Hematopoietic multipotent progenitor cell treated with erythropoietin and hydrocortisone succinate and interleukin-3 and kit ligand, for 4 days (in vitro differentiated cells): ENCODE data around the gene TUBA1B.
"Not testable (repeated sequence)": the region's sequence is repeated elsewhere in the genome, so short reads cannot be mapped to it uniquely, and the experiment has no call there.

Source experiments
- DNase-seq: peaks from one replicate; pipeline ENCODE4 v3.0.0-alpha.2; 2015

The TUBA1B gene

GRCh38 chr12:49131051-49131893 lies at the start of gene TUBA1B:
Gene TUBA1B, minus strand, starts transcription at chr12:49131395. Its CDS starts 95 bp downstream, at chr12:49131300.
- DNase-seq: peak; percentile 96

DNA sequence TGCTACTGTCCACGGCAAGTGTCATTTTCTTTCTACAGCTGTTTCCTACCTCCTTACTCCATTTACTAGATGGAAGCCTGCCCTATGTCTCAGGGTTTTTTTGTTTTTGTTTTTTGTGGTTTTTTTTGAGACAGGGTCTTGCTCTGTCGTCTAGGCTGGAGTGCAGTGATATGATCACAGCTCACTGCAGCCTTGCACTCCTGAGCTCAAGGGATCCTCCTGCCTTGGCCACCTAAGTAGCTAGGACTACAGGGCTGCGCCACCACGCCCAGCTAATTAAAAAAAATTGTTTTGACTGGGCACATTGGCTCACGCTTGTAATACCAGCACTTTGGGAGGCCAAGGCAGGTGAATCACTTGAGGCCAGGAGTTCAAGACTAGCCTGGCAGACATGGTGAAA lies 43.0 kb upstream of the TUBA1B start:
- no peak for DNase-seq

GRCh38 chr12:49170924-49171323 lies 39.7 kb upstream of the TUBA1B start:
- DNase-seq: no peak

- DNase-seq: no peak
Observed at GRCh38 chr12:49165114-49165513, 33.9 kb upstream of the TUBA1B start.

- not testable (repeated sequence) for DNase-seq
Observed at GRCh38 chr12:49161901-49162300, 30.7 kb upstream of the TUBA1B start.

DNA sequence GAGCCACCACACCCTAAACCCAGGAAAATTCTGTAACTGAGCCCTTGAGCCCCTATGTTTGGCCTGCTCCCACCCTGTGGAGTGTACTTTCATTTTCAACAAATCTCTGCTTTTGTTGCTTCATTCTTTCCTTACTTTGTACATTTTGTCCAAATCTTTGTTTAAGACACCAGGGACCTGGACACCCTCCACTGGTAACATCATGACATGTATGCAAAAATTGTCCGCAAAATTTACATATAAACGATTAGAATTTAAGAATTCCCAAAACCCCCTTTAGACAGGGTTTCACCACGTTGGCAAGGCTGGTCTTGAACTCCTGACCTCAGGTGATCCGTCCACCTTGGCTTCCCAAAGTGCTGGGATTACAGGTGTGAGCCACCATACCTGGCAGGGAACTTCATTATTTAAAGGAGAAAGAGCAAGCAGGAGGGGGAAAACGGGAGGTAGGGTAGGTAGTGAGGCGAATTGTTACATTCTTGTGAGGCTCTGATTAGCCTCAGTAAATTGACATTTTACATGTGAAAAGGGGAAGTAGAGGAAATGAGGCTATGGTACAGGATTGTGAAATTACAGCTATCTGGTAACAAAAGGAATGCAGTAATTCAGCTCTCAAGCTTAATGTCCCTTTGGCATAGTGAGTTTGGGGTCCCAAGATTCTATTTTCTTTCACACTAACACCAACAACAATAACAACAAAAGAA lies 30.0 kb upstream of the TUBA1B start:
- peak; percentile 74 for DNase-seq

DNA sequence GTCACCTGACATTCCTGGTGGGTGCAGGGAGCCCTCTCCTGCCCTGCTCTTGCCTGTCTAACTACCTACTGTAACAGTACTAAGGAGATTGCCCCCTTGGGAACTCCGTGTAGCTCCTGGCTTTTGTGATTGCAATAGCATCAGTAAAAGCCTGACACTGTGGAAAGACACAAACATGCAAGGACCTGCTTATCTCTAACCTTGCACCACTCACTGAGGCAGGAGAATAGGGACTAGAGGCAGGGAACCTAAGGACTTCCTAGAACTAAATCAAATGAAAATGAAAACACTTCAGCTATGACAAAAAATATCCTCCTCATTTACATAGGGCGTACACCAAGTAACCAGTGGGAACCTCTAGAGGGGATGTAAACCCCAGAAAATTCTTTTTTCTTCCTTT lies 29.2 kb upstream of the TUBA1B start:
- DNase-seq: peak; percentile 15

DNA sequence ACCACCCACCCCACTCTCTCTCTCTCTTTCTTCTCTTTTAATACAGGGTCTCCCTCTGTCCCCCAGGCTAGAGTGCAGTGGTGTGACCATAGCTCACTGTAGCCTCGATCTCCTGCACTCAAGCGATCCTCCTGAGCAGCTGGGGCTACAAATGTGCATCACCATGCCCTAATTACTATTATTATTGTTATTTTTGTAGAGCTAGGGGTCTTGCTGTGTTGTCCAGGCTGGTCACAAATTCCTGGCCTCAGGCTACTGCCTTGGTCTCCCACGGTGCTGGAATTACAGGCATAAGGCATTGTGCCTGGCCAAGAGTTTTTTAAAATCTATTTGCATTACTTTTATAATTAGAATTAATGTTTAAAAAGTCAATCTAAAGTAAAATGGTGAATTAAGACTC lies 23.0 kb upstream of the TUBA1B start:
- no peak for DNase-seq

DNA sequence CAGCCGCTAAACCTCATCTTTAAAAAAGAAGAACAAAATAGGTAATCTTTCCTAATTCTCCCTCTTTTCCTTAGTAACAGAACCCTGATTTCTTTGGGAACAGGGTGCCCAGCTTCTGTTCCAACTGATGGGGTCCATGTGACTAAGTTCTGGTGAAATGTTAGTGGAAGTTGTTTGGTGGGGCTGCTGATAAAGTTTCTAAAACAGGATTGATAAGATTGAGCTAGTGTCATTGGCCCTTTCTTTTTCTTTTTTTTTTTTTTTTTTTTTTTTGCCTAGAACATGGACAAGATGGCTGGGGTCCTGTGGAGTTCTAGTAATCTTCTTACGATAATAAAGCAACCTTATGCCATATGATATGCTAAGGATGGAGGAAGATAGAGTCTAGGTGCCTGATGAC lies 16.2 kb upstream of the TUBA1B start:
- no peak for DNase-seq

- no peak for DNase-seq
Observed at GRCh38 chr12:49146406-49146805, 15.2 kb upstream of the TUBA1B start.

DNA sequence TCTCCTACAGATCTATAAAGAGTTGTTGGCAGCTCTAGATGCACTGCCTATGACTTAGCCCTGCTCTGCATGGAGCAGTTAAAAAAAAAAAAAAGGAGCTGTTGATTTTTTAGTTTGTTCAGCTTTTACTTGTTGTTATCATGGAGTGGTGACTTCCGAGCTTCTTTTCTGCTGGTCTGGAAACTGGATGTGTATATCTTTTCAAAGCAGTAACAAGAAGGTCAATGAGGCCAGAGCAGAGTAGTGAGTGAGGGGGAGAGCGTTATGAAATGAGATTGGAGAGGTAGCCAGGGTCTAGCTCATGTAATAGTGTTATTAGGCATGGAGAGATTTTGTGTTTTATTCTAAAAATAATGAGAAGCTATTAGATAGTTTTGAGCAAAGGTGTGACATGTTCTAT lies 13.2 kb upstream of the TUBA1B start:
- no peak for DNase-seq

DNA sequence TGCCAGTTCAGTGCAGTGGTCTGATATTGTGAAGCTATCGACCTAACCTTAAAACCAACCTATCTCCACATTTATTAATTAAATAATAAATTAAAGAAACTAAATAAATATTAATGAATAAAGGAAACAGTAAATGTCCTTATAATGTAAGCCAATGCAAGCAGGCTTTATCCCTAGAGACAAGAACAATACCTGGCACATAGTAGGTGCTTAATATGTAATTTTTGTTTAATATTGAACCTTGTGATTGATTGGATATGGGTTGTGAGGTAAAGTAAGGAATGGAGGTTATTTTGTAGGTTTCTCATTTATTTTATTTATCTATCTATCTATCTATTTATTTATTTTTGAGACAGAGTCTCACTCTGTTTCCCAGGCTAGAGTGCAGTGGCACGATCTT lies 7.8 kb upstream of the TUBA1B start:
- DNase-seq: no peak

- peak; percentile 59 for DNase-seq
Observed at GRCh38 chr12:49138587-49138986, 7.4 kb upstream of the TUBA1B start.

GRCh38 chr12:49137476-49137875 lies 6.3 kb upstream of the TUBA1B start:
- DNase-seq: no peak

DNA sequence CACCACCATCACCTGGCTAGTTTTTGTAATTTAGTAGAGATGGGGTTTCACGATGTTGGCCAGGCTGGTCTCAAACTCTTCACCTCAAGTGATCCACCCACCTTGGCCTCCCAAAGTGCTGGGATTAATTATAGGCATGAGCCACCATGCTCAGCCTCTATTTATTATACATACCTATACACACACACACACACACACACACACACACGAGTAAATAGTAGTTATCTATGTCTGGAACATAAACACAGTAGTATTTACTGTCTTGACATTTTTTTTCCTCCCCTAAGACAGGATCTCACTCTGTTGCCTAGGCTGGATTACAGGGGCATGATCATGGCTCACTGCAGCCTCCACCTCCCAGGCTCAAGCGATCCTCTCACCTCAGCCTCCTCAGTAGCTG lies 5.8 kb upstream of the TUBA1B start:
- not testable (repeated sequence) for DNase-seq

DNA sequence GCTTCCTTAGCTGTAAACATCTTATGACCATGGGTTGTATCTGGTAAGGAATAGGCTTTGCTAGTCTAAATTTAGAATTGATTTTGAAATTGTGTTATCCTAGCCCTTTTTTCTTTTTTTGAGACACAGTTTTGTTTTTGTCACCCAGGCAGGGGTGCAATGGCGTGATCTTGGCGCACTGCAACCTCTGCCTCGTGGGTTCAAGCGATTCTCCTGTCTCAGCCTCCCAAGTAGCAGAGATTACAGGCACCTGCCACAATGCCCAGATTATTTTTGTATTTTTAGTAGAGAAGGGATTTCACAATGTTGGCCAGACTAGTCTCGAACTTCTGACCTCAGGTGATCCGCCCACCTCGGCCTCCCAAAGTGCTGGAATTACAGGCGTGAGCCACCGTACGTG lies 2.4 kb upstream of the TUBA1B start:
- DNase-seq: no peak

DNA sequence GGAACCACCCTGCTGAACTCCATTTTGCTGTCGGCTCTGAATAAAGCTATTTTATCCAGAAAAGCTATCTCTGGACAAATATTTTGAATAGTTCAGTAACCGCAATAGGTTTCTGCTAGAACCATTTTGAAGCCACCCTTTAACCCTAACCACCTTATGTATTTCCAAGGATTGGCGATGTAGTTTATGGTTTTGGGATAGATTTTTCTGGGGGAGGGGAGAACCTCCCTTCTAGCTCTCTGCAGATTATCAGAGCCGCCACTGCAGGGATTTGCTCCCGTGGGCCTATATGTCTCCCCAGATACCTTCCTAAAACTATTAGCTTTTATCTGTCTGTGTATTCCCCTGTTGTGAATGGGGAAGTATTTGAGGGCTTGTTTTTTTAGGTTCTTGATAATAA lies 1.8 kb upstream of the TUBA1B start:
- no peak for DNase-seq

- DNase-seq: peak; percentile 63
Observed at GRCh38 chr12:49131894-49132461, 783 bp upstream of the TUBA1B start.

GRCh38 chr12:49130151-49131050 lies 794 bp downstream of the TUBA1B start:
- DNase-seq: peak; percentile 97

- no peak for DNase-seq
Observed at GRCh38 chr12:49129332-49130150, 1.7 kb downstream of the TUBA1B start.

DNA sequence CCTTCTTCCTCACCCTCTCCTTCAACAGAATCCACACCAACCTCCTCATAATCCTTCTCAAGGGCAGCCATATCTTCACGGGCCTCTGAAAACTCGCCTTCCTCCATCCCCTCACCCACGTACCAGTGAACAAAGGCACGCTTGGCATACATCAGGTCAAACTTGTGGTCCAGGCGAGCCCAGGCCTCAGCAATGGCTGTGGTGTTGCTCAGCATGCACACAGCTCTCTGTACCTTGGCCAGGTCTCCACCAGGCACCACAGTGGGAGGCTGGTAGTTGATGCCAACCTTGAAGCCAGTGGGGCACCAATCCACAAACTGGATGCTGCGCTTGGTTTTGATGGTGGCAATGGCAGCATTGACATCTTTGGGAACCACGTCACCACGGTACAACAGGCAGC lies 3.2 kb downstream of the TUBA1B start:
- not testable (repeated sequence) for DNase-seq
